Measurements from ENCODE around the gene COL23A1.

Gene COL23A1

GRCh38 chr5:178467568-178468195 is 122.5 kb downstream of the COL23A1 start:
- TF ChIP-seq GATA3 (IDR thresholded peaks at IDR 0.05; ENCODE audit: low read depth, low read length), result no peak
- no peak for TF ChIP-seq GATA2 (IDR thresholded peaks at IDR 0.05; ENCODE audit: low read depth, low read length)

GRCh38 chr5:178467205-178467567 is 123.0 kb downstream of the COL23A1 start:
- TF ChIP-seq GATA2 (IDR thresholded peaks at IDR 0.05; ENCODE audit: low read depth, low read length) (no peak), GATA3 (IDR thresholded peaks at IDR 0.05; ENCODE audit: low read depth, low read length) (no peak)

GRCh38 chr5:178466342-178466741 is 123.9 kb downstream of the COL23A1 start:
- no peak for TF ChIP-seq GATA3 (IDR thresholded peaks at IDR 0.05; ENCODE audit: low read depth, low read length)
- no peak for TF ChIP-seq GATA2 (IDR thresholded peaks at IDR 0.05; ENCODE audit: low read depth, low read length)

- TF ChIP-seq GATA3 (IDR thresholded peaks at IDR 0.05; ENCODE audit: low read depth, low read length) (no peak), GATA2 (IDR thresholded peaks at IDR 0.05; ENCODE audit: low read depth, low read length) (no peak)
These were observed 124.3 kb downstream of the COL23A1 start for GRCh38 chr5:178465861-178466288.

- no peak for TF ChIP-seq GATA3 (IDR thresholded peaks at IDR 0.05; ENCODE audit: low read depth, low read length)
- TF ChIP-seq GATA2 (IDR thresholded peaks at IDR 0.05; ENCODE audit: low read depth, low read length), result no peak
These were observed 124.8 kb downstream of the COL23A1 start for GRCh38 chr5:178465228-178465860.

- TF ChIP-seq GATA2 (IDR thresholded peaks at IDR 0.05; ENCODE audit: low read depth, low read length) (no peak), GATA3 (IDR thresholded peaks at IDR 0.05; ENCODE audit: low read depth, low read length) (no peak)
These were observed 125.7 kb downstream of the COL23A1 start for GRCh38 chr5:178464431-178465048.

- no peak for TF ChIP-seq GATA3 (IDR thresholded peaks at IDR 0.05; ENCODE audit: low read depth, low read length)
- TF ChIP-seq GATA2 (IDR thresholded peaks at IDR 0.05; ENCODE audit: low read depth, low read length), result no peak
These were observed 126.7 kb downstream of the COL23A1 start for GRCh38 chr5:178463321-178464155.

GRCh38 chr5:178462816-178463215 is 127.4 kb downstream of the COL23A1 start:
- TF ChIP-seq GATA3 (IDR thresholded peaks at IDR 0.05; ENCODE audit: low read depth, low read length) (no peak), GATA2 (IDR thresholded peaks at IDR 0.05; ENCODE audit: low read depth, low read length) (no peak)

- TF ChIP-seq GATA3 (IDR thresholded peaks at IDR 0.05; ENCODE audit: low read depth, low read length), result no peak
- TF ChIP-seq GATA2 (IDR thresholded peaks at IDR 0.05; ENCODE audit: low read depth, low read length), result no peak
These were observed 128.1 kb downstream of the COL23A1 start for GRCh38 chr5:178462076-178462475.

- TF ChIP-seq GATA2 (IDR thresholded peaks at IDR 0.05; ENCODE audit: low read depth, low read length) (no peak), GATA3 (IDR thresholded peaks at IDR 0.05; ENCODE audit: low read depth, low read length) (no peak)
These were observed 129.0 kb downstream of the COL23A1 start for GRCh38 chr5:178461004-178461730.

GRCh38 chr5:178460598-178460997 is 129.6 kb downstream of the COL23A1 start:
- TF ChIP-seq GATA3 (IDR thresholded peaks at IDR 0.05; ENCODE audit: low read depth, low read length), result no peak
- no peak for TF ChIP-seq GATA2 (IDR thresholded peaks at IDR 0.05; ENCODE audit: low read depth, low read length)

GRCh38 chr5:178460174-178460573 is 130.0 kb downstream of the COL23A1 start:
- TF ChIP-seq GATA3 (IDR thresholded peaks at IDR 0.05; ENCODE audit: low read depth, low read length) (no peak), GATA2 (IDR thresholded peaks at IDR 0.05; ENCODE audit: low read depth, low read length) (no peak)

- TF ChIP-seq GATA2 (IDR thresholded peaks at IDR 0.05; ENCODE audit: low read depth, low read length), result no peak
- no peak for TF ChIP-seq GATA3 (IDR thresholded peaks at IDR 0.05; ENCODE audit: low read depth, low read length)
These were observed 132.1 kb downstream of the COL23A1 start for GRCh38 chr5:178458140-178458539.

GRCh38 chr5:178457471-178457870 is 132.7 kb downstream of the COL23A1 start:
- no peak for TF ChIP-seq GATA2 (IDR thresholded peaks at IDR 0.05; ENCODE audit: low read depth, low read length)
- no peak for TF ChIP-seq GATA3 (IDR thresholded peaks at IDR 0.05; ENCODE audit: low read depth, low read length)

Measured in SH-SY5Y (cell line).